ENCODE measurements around the gene AMOT.
"Not testable (repeated sequence)": the region's sequence is repeated elsewhere in the genome, so short reads cannot be mapped to it uniquely, and the experiment has no call there.

AMOT gene, protein sequence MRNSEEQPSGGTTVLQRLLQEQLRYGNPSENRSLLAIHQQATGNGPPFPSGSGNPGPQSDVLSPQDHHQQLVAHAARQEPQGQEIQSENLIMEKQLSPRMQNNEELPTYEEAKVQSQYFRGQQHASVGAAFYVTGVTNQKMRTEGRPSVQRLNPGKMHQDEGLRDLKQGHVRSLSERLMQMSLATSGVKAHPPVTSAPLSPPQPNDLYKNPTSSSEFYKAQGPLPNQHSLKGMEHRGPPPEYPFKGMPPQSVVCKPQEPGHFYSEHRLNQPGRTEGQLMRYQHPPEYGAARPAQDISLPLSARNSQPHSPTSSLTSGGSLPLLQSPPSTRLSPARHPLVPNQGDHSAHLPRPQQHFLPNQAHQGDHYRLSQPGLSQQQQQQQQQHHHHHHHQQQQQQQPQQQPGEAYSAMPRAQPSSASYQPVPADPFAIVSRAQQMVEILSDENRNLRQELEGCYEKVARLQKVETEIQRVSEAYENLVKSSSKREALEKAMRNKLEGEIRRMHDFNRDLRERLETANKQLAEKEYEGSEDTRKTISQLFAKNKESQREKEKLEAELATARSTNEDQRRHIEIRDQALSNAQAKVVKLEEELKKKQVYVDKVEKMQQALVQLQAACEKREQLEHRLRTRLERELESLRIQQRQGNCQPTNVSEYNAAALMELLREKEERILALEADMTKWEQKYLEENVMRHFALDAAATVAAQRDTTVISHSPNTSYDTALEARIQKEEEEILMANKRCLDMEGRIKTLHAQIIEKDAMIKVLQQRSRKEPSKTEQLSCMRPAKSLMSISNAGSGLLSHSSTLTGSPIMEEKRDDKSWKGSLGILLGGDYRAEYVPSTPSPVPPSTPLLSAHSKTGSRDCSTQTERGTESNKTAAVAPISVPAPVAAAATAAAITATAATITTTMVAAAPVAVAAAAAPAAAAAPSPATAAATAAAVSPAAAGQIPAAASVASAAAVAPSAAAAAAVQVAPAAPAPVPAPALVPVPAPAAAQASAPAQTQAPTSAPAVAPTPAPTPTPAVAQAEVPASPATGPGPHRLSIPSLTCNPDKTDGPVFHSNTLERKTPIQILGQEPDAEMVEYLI

DNA sequence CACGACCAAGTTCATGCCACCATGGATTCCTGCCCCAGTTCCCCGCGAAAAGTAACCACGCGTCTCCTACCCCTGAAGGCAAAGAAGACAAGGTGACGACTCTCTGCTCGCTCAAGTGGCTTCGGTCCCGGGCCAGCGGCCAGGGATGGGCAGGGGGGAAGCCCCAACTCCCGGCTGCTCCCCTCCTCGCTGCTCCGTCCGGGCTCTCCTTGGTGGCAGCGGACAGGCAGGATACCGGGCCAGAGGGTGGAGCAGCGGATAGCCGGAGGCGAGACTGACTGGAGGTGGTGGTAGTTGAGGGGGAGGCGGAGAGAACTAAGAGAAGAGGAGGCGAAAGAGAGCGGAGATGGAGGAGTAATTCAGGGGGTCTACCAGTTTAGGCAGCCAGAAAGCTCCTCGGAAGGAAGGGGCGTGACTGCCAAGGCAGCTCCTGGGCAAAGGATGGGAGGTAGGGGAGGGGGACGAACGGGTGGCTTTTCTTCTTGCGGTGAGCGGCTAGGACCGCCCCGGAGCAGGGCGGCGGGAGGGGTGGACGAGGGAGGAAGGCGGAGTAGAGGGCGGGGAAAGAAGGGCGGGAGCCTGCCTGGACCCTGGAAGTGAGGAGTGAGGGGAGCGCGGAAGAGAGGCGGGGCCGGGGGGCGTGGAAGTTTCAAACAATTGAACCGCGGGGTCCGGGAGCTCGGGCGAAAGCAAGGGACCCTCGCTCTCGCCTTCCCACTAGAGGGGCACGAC lies at the start of gene AMOT:
TSS of gene AMOT (minus strand) at position 450 of the 732 bp plus-strand sequence. CDS start 17,705 bp downstream, outside the sequence.
- DNase-seq (ENCODE audit: low spot score), result peak; percentile 85

DNA sequence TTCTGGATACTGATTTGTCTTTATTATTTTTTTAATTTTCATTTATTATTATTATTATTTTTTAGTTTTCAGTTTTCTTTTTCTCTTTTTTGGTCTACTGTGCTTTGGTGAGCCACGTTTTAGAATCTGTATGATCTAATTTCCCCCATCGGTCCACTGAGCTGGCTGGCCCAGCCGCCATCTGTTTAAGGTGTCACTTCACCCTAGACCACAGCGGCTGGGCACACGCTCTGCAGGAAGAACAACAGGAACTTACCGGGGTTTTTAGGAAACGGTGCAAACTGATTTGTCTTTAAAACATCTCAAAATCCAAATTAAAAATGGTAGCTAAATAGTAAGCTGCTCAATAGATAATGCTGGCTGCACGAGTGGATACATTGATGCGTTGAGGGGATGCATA lies 48.8 kb upstream of the AMOT start:
- DNase-seq (ENCODE audit: low spot score), result no peak

DNA sequence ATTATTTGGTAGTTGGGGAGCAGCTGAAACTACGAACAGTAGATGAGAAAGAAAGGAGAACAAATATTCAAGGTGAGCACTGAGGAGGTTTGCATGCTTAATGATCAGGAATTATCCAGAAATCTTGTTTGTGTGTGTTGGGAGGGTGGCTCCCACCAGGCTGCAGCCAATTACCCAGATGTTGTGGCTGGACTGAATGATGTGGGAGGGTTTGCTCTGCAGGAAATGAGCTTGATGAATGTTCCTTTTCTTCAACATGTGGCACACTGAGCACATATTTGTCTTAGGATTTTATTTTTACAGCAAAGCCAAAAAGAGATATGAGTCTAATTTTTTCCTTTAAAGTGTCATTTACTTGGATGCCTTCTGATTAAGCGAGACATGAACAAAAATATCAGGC lies 48.3 kb upstream of the AMOT start:
- DNase-seq (ENCODE audit: low spot score), result no peak

DNA sequence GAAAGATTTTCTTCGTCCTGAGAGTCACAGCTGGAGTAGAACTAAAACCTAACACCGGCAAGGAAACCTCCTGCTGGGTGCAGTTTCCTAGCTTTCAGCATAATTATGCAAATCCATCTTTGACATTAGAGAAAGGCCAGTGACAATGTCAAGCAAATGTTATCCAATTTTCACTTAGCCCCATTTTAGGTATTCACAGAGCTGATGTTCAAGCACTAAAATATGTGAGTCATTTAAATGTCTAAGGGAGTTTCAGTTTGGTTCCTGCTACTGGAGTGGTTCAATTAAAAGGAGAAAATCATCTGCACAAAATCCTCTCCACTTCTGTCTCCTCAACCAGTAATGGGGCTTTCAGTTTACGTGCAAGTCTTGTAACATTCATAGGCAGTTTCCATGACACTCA lies 37.1 kb upstream of the AMOT start:
- no peak for DNase-seq (ENCODE audit: low spot score)

DNA sequence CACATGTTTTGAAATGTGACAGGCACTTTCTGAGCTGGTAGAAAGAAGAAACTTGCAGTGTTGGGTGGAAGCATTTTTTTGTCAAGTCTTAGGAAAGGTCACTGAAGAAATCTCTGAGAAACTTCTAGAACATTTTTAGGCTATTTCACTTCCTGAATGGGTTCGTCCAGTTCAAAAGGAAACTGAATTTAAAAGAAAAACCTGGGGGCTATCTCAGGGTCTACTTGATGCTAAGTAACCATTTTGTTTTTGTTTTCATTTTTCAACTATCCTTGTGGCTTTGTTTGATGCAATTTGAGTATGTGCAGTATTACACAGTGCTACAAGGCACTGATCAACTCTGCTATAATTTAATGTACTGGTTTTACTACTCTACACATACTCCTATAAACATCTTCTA lies 34.0 kb upstream of the AMOT start:
- DNase-seq (ENCODE audit: low spot score), result no peak

DNA sequence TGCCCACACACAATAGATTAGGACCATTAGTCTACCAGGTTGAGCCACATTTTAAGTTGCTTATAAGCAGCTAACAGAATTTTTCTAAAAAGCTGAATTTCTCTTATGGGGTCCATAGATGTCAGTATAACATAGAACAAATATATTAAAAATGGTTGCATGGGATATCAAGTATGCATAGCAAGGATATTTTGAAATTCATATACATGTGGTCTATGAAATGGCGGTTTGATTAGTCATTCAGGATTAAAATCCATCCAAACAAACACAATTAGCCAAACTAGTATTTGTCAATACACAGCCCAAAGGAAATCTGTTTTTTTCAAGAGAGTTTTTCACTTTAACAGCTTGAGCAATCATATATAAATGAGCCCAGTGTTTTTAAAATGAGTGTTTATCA lies 33.5 kb upstream of the AMOT start:
- no peak for DNase-seq (ENCODE audit: low spot score)

DNA sequence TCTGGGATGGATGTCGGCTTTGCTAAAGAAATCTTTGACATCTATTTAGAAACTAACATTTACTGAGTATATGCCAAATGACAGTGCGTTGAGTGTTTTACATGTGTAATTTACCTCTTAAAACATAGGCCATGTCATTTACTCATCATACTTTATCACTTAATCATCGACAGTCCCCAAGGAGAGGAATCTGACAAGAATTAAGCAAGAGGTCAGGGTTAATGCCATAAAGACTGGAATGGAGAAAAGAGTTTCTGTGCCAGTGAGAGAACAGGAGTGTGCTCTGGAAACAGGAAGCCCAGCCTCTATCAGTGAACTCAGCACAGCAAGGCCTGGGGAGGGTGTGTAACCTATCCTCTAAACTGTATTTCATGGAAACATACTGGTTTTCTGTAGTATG lies 28.0 kb upstream of the AMOT start:
- DNase-seq (ENCODE audit: low spot score), result no peak

DNA sequence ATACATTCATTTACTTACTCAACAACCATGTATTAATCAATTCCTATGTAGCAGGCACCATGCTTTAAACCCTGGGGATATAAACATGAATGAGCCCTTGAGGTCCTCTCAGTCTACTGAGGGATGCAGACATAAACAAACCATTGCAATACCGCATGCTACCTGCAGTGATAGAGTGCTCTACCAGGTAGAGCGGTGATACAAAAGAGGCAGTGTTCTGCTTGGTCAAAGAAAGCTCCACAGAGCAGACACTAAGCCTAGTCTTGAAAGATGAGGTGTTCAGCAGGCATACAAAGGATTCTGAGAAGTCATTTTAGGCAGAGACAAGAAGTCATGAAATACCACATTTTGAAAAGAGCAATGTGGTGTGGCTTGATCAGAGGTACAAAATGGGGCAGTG lies 26.9 kb upstream of the AMOT start:
- no peak for DNase-seq (ENCODE audit: low spot score)

DNA sequence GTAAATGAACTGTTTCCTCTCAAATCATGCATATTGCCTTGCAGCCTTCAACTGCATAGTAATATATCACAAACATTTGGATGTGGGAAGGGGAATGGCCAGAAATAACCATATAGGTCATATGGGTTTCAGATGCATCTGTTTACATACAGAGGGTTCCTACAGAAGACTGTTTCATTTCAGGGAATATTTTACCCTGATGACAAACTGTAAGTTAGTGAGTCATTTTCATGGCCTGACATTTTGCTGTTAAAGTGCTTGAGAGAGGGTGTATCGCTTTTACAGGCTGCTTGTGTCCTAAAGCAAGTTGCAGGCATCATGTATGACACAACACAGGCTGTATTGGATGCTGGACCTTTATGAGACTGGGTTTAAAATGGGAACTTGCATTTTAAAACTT lies 25.5 kb upstream of the AMOT start:
- no peak for DNase-seq (ENCODE audit: low spot score)

DNA sequence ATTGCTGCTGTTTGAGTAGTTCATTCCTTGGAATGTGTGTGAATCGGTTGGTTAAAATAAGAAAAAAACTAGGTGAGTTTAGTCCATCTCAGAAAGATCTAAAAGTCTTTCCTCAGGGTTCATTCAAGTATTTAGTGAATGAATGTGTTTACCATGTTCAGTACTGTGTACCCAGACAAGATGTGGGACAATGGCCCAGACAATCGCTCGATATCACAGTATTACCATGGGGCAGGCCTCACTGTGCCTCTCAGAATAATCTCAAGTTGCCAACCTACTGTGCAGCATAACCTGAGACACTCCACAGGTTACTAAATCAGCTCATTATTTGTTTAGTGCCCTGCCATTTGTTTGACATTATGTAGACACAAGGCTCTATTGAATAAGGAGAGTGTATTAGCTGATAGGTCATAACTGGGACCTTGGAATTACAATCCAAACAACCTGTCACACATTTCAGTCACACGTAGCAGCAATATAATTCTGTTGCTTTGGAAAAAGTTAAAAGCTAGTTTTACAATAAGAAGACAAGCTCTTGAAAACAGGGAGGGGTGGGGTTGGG lies 24.9 kb upstream of the AMOT start:
- DNase-seq (ENCODE audit: low spot score), result no peak

DNA sequence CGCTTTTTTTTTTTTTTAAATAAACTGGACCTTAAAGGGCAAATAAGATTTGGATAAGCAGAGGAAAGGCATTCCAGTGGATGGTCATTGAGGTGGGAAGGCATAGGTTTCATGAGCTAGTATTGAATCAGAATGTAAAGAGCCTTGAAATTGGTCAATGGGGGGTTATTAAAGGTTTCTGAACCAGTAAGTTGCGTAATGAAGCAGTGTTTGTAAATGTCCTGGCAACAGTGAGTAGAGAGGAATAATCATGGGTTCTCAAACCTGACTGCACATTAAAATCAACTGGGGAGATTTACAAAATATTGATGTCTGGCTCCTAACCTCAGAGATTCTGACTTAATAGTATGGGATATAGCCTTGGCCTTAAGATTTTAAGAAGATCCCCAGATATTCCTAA lies 23.2 kb upstream of the AMOT start:
- no peak for DNase-seq (ENCODE audit: low spot score)

DNA sequence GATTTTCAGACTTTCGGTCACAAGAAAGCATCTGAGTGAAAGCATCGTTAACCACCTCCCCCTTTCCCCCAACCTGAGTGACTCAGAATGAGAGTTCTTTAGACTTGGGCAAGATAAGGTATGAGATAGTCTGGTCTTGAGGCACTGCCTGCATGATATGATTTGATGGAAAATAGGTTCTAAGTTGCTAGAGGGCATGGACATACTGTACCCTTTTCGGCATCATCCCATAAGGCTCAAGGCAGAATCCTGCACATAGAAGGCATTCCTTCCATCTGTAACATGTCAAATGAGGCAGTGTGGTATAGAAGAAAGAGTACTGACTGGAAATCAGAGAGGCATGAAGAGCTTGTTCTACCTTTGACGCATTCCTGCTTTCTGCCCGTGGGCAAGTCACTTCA lies 16.8 kb upstream of the AMOT start:
- no peak for DNase-seq (ENCODE audit: low spot score)

DNA sequence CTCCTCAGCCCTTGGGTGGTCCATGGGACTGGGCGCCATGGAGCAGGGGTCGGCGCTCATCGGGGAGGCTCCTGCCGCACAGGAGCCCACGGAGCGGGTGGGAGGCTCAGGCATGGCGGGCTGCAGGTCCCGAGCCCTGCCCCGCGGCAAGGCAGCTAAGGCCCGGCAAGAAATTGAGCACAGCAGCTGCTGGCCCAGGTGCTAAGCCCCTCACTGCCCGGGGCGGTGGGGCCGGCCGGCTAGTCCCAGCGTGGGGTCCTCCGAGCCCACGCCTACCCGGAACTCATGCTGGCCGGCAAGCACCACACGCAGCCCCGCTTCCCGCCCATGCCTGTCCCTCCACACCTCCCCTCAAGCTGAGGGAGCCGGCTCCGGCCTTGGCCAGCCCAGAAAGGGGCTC lies 14.3 kb upstream of the AMOT start:
- DNase-seq (ENCODE audit: low spot score), result not testable (repeated sequence)

DNA sequence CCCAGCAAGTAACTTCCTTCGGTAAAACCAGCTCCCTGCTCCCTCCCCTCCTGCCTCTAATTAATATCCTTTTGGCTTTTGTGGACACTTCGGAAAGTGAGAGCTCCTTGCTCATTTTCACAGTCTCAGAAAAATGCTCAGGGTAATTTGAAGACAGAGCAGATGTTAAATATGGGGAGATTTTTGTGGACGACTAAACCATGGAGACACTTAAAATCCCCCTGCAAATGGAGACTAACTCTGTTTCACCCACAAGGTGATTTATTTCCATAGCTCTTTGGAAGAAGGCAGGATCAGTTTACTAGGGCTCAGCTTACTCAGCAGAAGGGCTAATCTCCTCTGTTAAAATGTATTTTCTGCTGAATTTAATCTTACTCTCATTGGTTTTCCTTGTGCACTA lies 12.2 kb upstream of the AMOT start:
- no peak for DNase-seq (ENCODE audit: low spot score)

DNA sequence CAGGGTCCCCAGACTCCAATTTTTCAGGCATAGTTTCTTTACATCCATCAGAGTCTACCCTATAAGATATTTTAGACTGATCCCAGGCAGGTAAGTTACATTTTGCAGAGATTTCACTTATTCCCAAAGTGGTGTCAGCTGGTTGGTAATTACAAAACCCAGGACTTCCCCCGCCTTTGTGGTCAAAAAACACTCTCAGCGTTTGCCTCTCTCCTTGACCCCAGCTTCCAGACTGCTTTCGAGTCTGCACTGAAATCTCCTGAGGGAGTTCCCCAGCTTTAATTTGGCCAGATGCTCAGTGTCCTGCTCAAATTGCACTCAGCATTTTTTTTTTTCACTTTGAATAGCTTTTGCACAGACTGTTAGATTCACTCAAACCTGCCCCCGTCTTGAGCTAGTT lies 11.2 kb upstream of the AMOT start:
- DNase-seq (ENCODE audit: low spot score), result no peak

DNA sequence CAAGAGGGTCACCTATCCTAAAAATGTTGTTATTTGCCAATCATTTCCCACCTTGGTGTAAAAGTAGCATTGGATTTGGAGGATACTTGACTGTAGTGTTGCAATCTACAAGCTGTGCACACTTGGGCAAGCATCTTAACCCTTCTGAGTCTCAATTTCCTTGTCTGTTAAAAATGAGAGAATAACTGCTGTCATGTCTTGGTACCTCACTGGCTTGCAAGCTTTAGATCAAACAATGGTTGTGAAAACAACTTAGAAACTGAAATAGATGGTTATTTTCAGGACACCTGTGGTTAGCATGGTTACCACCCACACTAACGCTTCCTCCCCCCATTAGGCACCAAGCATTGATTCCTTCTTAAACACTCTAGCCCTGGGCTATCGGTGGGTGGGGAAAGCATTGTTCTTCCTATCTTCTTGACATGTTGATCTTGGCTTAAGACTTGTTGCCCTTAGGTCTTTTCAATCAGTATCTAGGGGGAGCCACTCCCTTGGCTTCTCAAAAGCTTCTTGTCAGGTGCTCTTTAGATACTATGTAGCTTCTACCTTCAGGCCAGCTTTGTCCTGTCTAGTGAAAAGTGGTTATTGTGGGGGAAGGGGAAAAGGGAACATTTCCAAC lies 10.6 kb upstream of the AMOT start:
- DNase-seq (ENCODE audit: low spot score), result no peak

DNA sequence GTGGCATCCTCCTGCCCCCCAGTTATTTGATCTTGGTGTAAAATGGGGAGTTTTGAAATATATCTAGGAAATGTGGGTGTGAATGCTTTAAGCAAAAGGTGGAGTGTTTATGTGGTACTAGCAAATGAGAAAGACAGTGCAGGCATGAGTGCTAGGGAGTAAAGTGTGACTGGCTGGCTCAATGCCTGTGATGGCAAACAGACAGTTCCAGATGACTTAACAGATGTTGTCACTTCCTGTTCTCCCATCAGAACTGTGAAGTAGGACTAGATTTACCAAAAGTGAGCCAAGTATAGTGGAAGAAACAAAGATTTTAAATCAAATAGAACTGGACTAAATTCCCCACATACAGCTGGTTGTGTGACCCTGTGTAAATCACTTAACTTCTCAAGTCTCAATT lies 8.4 kb upstream of the AMOT start:
- DNase-seq (ENCODE audit: low spot score), result no peak

DNA sequence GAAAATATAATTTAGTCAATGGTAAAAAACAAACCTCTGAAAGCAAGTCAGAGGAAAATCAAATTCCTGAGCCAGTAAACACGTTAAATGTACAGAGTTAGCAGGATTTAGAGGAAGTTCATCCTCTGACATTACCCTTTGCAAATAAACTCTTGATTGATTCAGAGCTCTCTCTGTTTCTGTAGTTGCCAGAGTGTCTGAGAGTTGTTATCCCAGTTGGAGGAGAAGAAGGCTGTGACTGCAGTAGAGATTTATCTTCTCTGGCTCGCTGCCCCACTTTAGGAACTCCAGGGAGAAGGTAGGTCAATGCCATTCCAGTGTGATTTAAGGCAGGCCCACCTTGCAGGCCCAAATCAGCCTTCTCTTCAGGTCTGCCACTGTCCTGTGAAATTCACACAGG lies 6.2 kb upstream of the AMOT start:
- no peak for DNase-seq (ENCODE audit: low spot score)

DNA sequence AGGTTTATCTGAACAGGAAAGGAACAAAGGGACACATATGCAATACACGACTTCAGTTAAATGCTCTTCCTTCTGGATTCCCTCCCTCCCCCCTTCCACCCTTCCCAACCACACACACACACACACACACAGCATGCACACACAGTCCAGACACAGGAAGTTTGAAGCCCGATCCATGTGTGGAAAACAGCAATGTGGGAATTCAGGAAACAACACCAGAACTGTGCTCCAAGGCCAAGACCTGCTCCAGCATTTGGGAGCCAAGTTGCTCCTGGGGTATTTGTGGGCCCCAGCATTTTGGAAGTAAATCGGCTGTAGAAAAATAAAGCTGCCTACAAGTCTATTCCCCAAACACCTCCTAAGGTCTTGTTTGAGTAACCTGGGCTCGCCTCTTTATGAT lies 5.6 kb upstream of the AMOT start:
- no peak for DNase-seq (ENCODE audit: low spot score)

DNA sequence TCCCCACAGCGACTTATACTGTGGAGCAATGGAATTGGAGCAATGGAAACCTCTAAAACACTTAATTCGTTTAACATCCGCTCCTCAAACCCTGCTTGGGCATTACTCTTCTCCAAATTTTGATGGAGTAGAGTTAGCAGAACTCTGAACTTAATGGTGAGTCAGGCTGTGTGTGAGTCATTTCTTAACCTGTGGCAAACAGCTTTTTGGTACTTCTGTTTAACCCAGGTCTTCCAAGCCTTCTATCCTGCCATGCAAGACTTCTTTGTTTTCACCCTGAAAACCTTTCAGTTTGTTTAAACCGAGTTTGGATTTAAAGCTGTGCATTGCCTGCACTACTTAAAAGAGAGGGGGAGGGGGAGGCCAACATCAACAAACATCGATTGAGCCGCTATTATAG lies 3.6 kb upstream of the AMOT start:
- no peak for DNase-seq (ENCODE audit: low spot score)

DNA sequence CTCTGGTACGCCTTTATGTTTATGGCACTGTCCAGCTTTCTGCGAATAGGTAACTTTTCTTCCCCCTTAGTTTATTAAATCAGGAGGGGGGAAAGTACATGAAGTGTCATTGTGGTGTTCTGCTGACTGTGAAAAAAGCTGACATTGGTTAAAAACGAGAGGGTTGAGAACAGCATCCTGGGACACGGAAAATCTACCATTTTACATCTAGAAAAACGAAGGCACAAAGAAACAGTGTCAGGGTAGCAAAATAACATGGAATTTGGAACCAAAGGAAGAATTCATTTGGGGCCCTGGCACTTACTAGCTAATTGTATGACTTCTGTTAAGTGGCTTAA lies 1.2 kb upstream of the AMOT start:
- DNase-seq (ENCODE audit: low spot score), result no peak

Data from globus pallidus (tissue), 1 donor.